ENCODE data around the gene BMP8B.

The BMP8B gene

DNA sequence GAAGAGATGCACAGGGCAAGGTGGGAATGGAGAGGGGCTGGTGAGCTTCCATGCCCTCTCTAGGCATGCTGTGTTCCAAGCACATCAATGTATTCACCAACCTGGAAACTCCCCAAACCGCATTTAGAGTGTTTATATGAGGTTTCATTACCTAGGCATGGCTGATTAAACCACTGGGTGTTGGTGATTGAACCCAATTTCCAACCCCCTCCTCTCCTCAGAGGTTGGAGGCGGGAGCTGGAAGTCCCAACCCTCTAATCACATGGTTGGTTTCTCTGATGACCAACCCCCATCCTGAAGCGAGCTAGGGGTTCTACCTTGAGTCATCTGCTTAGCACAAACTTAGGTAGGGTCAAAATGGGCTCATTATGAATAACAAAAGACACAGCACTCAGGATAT, 52.9 kb downstream of the BMP8B start:
- no peak for TF ChIP-seq CTCF (IDR thresholded peaks at IDR 0.05; ENCODE audit: extremely low read depth, insufficient read depth, missing control alignments)
- DNase-seq (ENCODE audit: low spot score), result no peak
- in situ Hi-C loops (cut with MboI; ENCODE audit: low pct_unique_long_range_greater_than_20kb, low sequenced_read_pairs, unreplicated experiment), result no loop called here

GRCh38 chr1:39733161-39733560, 55.5 kb downstream of the BMP8B start:
- TF ChIP-seq CTCF (IDR thresholded peaks at IDR 0.05; ENCODE audit: extremely low read depth, insufficient read depth, missing control alignments), result no peak
- no peak for DNase-seq (ENCODE audit: low spot score)
- in situ Hi-C loops (cut with MboI; ENCODE audit: low pct_unique_long_range_greater_than_20kb, low sequenced_read_pairs, unreplicated experiment), result no loop called here

GRCh38 chr1:39732730-39733129, 55.9 kb downstream of the BMP8B start:
- in situ Hi-C loops (cut with MboI; ENCODE audit: low pct_unique_long_range_greater_than_20kb, low sequenced_read_pairs, unreplicated experiment), result no loop called here
- no peak for TF ChIP-seq CTCF (IDR thresholded peaks at IDR 0.05; ENCODE audit: extremely low read depth, insufficient read depth, missing control alignments)
- DNase-seq (ENCODE audit: low spot score), result no peak

- in situ Hi-C loops (cut with MboI; ENCODE audit: low pct_unique_long_range_greater_than_20kb, low sequenced_read_pairs, unreplicated experiment), result no loop called here
- TF ChIP-seq CTCF (IDR thresholded peaks at IDR 0.05; ENCODE audit: extremely low read depth, insufficient read depth, missing control alignments), result no peak
- DNase-seq (ENCODE audit: low spot score), result no peak
Measured at GRCh38 chr1:39729842-39730241, 58.8 kb downstream of the BMP8B start.

DNA sequence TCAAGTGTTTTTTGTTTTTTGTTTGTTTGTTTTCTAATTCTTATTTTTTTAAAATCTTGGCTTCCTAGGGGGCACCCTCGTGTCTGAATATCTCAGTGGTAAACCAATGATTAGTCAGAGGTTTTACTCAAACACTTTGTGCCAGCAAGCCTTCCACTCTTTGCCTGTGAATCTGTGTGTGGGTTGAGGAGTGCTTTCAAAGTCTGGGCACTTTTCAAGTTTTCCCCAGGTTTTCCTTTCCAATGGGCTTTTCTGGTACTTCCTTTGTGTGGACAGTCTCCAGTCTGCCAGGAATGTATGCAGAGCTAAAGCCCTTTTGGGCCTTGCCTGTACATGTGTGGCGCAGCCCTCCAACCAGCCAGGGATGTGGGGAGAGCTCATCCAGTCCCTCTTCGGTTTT, 59.6 kb downstream of the BMP8B start:
- no peak for DNase-seq (ENCODE audit: low spot score)
- in situ Hi-C loops (cut with MboI; ENCODE audit: low pct_unique_long_range_greater_than_20kb, low sequenced_read_pairs, unreplicated experiment), result no loop called here
- TF ChIP-seq CTCF (IDR thresholded peaks at IDR 0.05; ENCODE audit: extremely low read depth, insufficient read depth, missing control alignments), result no peak

- DNase-seq (ENCODE audit: low spot score), result no peak
- in situ Hi-C loops (cut with MboI; ENCODE audit: low pct_unique_long_range_greater_than_20kb, low sequenced_read_pairs, unreplicated experiment), result no loop called here
- no peak for TF ChIP-seq CTCF (IDR thresholded peaks at IDR 0.05; ENCODE audit: extremely low read depth, insufficient read depth, missing control alignments)
Measured at GRCh38 chr1:39727932-39728317, 60.7 kb downstream of the BMP8B start.

Data from GM13977 (cell line).